ENCODE data around the gene AANAT.

Gene AANAT

DNA sequence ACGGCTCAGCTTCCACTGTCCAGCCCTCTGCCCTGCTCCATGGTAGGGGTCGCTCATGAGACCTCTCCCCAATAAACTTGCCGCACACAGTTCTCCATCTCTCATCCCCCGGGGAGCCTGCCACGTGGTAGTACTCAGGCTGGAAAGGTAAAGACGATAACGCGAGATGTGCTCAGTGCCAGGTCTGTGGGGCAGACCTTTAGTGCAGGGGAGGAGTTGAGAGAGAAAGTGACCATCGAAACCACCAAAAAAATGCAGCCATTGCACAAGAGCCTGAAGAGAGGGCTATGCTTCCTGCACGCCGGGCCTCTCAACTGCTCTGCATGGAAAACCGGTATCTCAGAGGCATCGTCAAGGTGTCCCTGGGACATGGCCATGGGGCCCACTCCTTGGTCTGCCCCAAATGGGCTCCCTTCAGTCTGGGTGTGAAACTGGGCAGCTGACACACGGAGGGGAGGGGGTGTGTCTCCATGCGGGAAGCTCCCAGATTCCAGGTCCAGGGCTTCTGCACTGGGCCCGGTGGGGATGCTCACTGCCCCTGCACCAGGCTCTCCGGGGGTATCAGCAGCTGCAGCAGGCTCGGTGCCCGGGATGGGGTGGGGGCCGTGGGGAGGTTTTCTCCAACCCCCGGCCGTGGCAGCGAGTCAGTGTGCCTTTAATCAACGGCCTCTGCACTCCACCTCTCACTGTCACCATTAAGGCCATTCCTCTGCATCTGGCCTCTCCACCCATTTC is 4.7 kb upstream of the AANAT start:
- TF ChIP-seq, protein P1, sequence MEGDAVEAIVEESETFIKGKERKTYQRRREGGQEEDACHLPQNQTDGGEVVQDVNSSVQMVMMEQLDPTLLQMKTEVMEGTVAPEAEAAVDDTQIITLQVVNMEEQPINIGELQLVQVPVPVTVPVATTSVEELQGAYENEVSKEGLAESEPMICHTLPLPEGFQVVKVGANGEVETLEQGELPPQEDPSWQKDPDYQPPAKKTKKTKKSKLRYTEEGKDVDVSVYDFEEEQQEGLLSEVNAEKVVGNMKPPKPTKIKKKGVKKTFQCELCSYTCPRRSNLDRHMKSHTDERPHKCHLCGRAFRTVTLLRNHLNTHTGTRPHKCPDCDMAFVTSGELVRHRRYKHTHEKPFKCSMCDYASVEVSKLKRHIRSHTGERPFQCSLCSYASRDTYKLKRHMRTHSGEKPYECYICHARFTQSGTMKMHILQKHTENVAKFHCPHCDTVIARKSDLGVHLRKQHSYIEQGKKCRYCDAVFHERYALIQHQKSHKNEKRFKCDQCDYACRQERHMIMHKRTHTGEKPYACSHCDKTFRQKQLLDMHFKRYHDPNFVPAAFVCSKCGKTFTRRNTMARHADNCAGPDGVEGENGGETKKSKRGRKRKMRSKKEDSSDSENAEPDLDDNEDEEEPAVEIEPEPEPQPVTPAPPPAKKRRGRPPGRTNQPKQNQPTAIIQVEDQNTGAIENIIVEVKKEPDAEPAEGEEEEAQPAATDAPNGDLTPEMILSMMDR (IDR thresholded peaks at IDR 0.05), result no peak

DNA sequence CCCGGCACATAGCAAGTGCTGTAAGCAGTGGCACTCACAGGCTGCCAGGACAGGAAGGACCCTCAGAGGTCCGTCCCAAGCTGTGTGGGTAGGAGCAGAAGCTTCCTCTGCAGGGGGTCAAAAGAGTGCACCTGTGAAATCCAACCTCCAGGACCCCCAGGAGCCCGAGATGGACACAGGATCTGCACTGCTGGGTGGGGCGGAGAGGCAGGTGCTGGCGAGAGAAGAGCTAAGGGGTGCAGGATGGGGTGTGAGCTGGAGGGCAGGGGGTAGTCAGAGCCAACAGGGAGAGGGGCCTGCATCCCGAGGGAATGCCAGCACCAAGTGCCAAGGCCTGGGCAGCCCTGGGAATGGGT is 650 bp upstream of the AANAT start:
- TF ChIP-seq, protein P1 (IDR thresholded peaks at IDR 0.05), result no peak

DNA sequence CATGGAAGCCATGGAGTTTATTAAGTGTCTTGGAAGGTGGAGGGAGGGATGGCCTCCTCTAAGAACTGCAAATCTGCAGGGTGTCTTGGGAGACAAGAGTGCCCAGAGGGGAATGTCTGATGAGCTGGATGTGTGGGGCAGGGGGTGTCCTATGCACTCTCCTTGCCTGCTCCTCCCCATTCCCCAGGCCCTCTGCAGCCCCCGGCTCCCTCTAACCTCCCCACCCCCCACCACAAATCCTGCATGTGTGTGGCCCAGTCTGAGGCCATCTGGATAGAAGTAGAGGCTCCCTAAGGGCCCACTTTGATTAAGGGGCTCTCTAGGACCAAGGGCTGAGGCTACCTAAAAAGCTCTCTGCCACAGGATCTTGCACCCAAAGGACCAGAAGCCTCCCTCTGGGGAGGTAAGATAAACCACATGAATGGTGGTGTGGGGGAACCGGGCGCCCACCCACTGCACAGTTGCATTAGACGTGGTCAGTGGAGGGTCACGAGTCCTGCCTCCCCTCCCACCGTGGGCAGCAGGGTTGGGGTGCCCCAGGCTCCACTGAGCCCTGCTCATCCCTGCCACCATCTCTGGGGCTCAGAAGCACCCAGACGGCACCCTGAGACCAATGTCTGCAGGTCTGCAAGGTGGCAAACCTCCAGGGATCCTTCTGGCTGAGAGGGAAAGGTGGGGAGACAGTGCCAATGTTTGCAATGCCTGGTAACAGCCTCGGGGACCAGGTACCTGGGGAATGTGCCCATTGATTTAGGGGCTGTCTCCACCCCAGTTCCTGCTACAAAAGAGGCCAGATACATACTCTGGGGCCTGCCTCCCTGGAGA is 618 bp downstream of the AANAT start:
- TF ChIP-seq, protein P1 (IDR thresholded peaks at IDR 0.05), result no peak

DNA sequence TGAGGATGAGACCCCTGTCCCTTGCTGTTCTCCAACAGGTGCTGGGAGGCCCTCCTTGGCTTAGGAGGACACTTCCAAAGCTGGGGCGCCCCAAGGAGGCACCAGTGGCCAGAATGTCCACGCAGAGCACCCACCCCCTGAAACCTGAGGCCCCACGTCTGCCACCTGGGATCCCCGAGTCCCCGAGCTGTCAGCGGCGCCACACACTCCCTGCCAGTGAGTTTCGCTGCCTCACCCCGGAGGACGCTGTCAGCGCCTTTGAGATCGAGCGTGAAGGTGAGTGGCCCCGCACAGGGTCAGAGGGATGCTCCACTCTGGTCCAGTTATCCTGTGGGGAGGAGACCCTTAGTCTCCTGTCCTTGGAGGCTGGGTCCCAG is 1.2 kb downstream of the AANAT start:
- TF ChIP-seq, protein P1 (IDR thresholded peaks at IDR 0.05), result no peak

DNA sequence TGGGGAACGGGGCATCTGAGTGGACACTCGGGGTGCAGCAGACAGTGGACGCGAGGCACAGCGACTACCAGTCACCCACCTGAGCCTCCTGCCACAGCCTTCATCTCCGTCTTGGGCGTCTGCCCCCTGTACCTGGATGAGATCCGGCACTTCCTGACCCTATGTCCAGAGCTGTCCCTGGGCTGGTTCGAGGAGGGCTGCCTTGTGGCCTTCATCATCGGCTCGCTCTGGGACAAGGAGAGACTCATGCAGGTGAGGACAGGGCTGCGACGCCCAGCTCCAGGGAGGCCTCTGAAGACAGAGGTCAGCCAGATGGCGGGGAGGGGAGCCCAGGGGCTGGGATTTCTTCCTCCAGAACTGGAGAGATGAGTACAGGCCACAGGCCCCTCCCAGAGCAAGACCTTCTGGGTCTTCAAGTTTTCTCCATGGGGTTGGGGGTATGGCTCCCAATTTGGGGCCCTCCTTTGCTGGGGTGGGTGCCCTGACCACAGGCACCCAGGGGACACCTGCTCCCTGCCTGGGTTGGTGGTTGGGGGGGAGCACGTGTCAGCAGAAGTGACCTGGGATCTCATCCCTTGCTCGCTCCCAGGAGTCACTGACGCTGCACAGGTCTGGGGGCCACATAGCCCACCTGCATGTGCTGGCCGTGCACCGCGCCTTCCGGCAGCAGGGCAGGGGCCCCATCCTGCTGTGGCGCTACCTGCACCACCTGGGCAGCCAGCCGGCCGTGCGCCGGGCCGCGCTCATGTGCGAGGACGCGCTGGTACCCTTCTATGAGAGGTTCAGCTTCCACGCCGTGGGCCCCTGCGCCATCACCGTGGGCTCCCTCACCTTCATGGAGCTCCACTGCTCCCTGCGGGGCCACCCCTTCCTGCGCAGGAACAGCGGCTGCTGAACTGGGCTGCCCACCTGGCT is 1.9 kb downstream of the AANAT start:
- TF ChIP-seq, protein P1 (IDR thresholded peaks at IDR 0.05), result no peak

DNA sequence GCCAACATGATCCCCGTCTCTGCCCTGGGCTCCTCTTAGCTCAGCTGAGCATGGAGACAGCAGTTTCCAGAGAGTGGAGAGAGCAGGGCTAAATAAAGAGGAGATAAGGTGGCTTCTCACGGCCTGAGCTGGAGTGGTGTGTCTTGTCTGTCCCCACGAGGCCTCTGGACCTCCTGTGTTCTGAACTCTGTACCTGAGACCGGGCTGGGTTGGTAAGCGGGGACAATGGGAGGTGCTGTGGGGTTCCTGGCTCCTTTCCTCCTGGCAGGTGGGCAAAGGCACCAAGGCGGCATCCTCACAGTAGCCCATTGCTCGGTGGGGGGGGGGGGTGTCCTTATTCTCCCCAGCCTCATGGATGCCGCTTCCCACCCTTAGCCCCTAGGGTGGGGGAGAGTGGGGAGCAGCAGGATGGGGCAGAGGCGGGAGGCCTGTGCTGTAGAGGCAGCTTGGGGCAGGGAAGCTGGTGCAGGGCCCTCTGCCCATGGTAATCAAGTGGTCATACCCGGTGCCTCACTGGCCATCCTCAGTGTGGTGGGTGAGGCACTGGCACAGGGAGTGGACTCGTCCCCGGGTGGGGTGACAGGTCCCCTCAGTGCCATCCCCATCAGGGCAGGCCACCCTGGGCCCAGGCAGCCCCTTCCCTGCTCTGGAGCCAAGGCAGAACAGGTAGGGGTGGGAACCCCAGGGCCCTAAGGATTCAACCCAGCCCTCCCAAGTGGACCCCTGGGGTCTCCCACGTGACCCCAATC is 2.8 kb downstream of the AANAT start:
- TF ChIP-seq, protein P1 (IDR thresholded peaks at IDR 0.05), result no peak

All from LNCAP (cell line).